Lung (tissue), 16 donors: ENCODE measurements around the gene SENP3. TPM values are rescaled to one million over a fixed set of nuclear protein-coding genes. Genes with fewer than 3 reads are reported as not detected.

Source experiments
- ATAC-seq: fragments of 200-7000 bp; cut with Tn5 transposase; one replicate; pipeline ENCODE4 v1.9.1; 2020; ENCODE audit warnings: moderate number of reproducible peaks; ENCODE audit not compliant: insufficient read depth, low FRiP score
- DNase-seq, 3 donors: peaks; one replicate each; pipeline ENCODE4 v3.0.0-alpha.2; 2013 to 2017
- H3K27ac ChIP-seq, 2 donors: one replicate each; pipeline ENCODE4 v1.5.1; 2013; ENCODE audit warnings: mild to moderate bottlenecking in 2 of 2, moderate library complexity in 2 of 2, control low read depth in 1 of 2, inconsistent platforms in 1 of 2, low read depth in 1 of 2, low read length in 1 of 2
- H3K27me3 ChIP-seq, 3 donors: one replicate each; pipeline ENCODE4 v1.5.1; 2013; ENCODE audit warnings: low read length in 2 of 3; ENCODE audit not compliant: control insufficient read depth in 3 of 3, insufficient read depth in 3 of 3
- H3K36me3 ChIP-seq, 4 donors: one replicate each; pipeline ENCODE4 v1.5.1; 2013; ENCODE audit warnings: low read length in 4 of 4, mild to moderate bottlenecking in 1 of 4, moderate library complexity in 1 of 4; ENCODE audit not compliant: control insufficient read depth in 4 of 4, insufficient read depth in 4 of 4
- H3K4me1 ChIP-seq, 5 donors: one replicate each; pipeline ENCODE4 v1.5.1; 2013; ENCODE audit warnings: low read length in 5 of 5, mild to moderate bottlenecking in 2 of 5, moderate library complexity in 1 of 5; ENCODE audit not compliant: control insufficient read depth in 5 of 5, insufficient read depth in 5 of 5
- H3K4me3 ChIP-seq: one replicate; pipeline ENCODE4 v1.5.1; 2013; ENCODE audit warnings: mild to moderate bottlenecking, control low read depth, moderate library complexity
- H3K9ac ChIP-seq, 2 donors: one replicate each; pipeline ENCODE4 v1.5.1; 2013; ENCODE audit warnings: low read length in 2 of 2, control low read depth in 1 of 2; ENCODE audit not compliant: insufficient read depth in 1 of 2
- H3K9me3 ChIP-seq, 4 donors: one replicate each; pipeline ENCODE4 v1.5.1; 2013; ENCODE audit warnings: low read length in 3 of 4, mild to moderate bottlenecking in 1 of 4, moderate library complexity in 1 of 4; ENCODE audit not compliant: control insufficient read depth in 4 of 4, insufficient read depth in 3 of 4
- WGBS, 2 donors: extraction: QIAGEN DNeasy Blood & Tissue Kit; methylation state at CpG; one replicate each; pipeline ENCODE4 v1.1.7; 2013; 5-methylcytosine and 5-hydroxymethylcytosine counted together
- long read RNA-seq, 5 donors: transcript quantifications; one replicate each; lab custom pipeline, GENCODE V29; 2026
- polyA plus RNA-seq, 2 donors: library from polyadenylated mRNA; stranded (reverse); fragments of 200-250 nt; gene quantifications; one replicate each; pipeline ENCODE4 v1.2.1, GENCODE V29; 2013
- total RNA-seq, 2 donors: library from RNA; depleted of rRNA in 1 of 2; stranded (reverse); fragments of >200 nt in 1 of 2; gene quantifications; one replicate each; pipeline ENCODE4 v1.2.1, GENCODE V29; 2014 to 2021
- TF ChIP-seq, protein P1 (sequence below): IDR thresholded peaks from 2 replicates; pipeline ENCODE4 v1.5.1; 2012; ENCODE audit warnings: mild to moderate bottlenecking; ENCODE audit errors: control extremely low read depth, extremely low read depth
- donor health status: control.
- donor health status: control.
- donor health status: Bipolar disorder and iron deficiency.
- donor health status: healthy.
- donor health status: DM: yes; HTN: yes; CAD: no.

The SENP3 gene
- total RNA-seq = 10 to 100 TPM; 34.0 to 48.3 TPM
- polyA plus RNA-seq = 10 to 100 TPM; 48.9 to 54.4 TPM
- long read RNA-seq, donor 1, transcript SENP3-201 (11 exons, 2,611 nt) = minor isoform, 6 of 114 reads
- long read RNA-seq, donor 1, transcript SENP3-205 (1 exons, 527 nt) = major isoform, 102 of 114 reads
- long read RNA-seq, donor 1, partial matches to known transcripts = 5 of 114 reads
- long read RNA-seq, donor 1, other reads (novel, unspliced or antisense) = 0 of 114 reads
- long read RNA-seq, donor 2, transcript SENP3-205 (1 exons, 527 nt) = major isoform, 45 of 48 reads
- long read RNA-seq, donor 2, partial matches to known transcripts = 0 of 48 reads
- long read RNA-seq, donor 2, other reads (novel, unspliced or antisense) = 0 of 48 reads
- long read RNA-seq, donor 3, transcript SENP3-205 (1 exons, 527 nt) = major isoform, 39 of 47 reads
- long read RNA-seq, donor 3, partial matches to known transcripts = 5 of 47 reads
- long read RNA-seq, donor 3, other reads (novel, unspliced or antisense) = 0 of 47 reads
- long read RNA-seq, donor 4, transcript SENP3-205 (1 exons, 527 nt) = major isoform, 72 of 87 reads
- long read RNA-seq, donor 4, partial matches to known transcripts = 14 of 87 reads
- long read RNA-seq, donor 4, other reads (novel, unspliced or antisense) = 0 of 87 reads
- long read RNA-seq, donor 5, transcript SENP3-201 (11 exons, 2,611 nt) = minor isoform, 5 of 124 reads
- long read RNA-seq, donor 5, transcript SENP3-205 (1 exons, 527 nt) = major isoform, 102 of 124 reads
- long read RNA-seq, donor 5, partial matches to known transcripts = 17 of 124 reads
- long read RNA-seq, donor 5, other reads (novel, unspliced or antisense) = 0 of 124 reads

- H3K27me3 ChIP-seq = no peaks in the 10 kb centered on the region
- WGBS, 2 donors = 0 to 1% methylated on average over 67 to 82 of the region's 82 CpGs
- peaks cover 4 to 27% (median 21%) of the 10 kb centered on the region in 4 donors for H3K36me3 ChIP-seq
- H3K27ac ChIP-seq = peak within 1 kb of the TSS; percentile 95 to 97
- peak within 1 kb of the TSS; percentile 79 for H3K4me3 ChIP-seq
- ATAC-seq (peak; percentile 79), DNase-seq (peak; percentile 92 to 96 (median 94))
- H3K9me3 ChIP-seq = no peaks in the 10 kb centered on the region
- peak within 1 kb of the TSS; percentile 77 to 95 for H3K9ac ChIP-seq
- H3K4me1 ChIP-seq = peaks cover 0 to 50% (median 27%) of the 10 kb centered on the region in 5 donors
- TF ChIP-seq, protein P1, sequence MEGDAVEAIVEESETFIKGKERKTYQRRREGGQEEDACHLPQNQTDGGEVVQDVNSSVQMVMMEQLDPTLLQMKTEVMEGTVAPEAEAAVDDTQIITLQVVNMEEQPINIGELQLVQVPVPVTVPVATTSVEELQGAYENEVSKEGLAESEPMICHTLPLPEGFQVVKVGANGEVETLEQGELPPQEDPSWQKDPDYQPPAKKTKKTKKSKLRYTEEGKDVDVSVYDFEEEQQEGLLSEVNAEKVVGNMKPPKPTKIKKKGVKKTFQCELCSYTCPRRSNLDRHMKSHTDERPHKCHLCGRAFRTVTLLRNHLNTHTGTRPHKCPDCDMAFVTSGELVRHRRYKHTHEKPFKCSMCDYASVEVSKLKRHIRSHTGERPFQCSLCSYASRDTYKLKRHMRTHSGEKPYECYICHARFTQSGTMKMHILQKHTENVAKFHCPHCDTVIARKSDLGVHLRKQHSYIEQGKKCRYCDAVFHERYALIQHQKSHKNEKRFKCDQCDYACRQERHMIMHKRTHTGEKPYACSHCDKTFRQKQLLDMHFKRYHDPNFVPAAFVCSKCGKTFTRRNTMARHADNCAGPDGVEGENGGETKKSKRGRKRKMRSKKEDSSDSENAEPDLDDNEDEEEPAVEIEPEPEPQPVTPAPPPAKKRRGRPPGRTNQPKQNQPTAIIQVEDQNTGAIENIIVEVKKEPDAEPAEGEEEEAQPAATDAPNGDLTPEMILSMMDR = no peak
Measured at GRCh38 chr17:7561589-7562207, at the start of gene SENP3. Gene SENP3 (plus strand): TSS chr17:7561919. CDS start chr17:7563077, 1,158 bp downstream.

DNA sequence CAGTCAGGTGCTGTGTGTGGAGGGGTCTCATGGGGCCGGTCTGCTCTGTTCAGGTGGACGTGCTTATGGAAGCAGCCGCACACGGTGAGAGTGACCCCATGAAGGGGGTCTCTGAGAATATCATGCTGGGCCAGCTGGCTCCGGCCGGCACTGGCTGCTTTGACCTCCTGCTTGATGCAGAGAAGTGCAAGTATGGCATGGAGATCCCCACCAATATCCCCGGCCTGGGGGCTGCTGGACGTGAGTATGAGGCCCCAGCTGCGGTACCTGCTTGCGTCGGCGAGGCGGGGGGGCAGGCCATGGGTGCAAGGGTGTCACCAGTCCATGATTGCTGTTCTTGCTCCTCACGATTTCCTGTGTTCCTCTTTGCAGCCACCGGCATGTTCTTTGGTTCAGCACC is 49.6 kb upstream of the SENP3 start:
- Histone ChIP-seq H3K27ac (no peak overlapping the region), H3K4me3 (no peak overlapping the region), H3K9me3 (no peaks in the 10 kb centered on the region), H3K27me3 (no peaks in the 10 kb centered on the region), H3K36me3 (peaks cover 28 to 58% (median 42%) of the 10 kb centered on the region in 4 donors), H3K9ac (no peak overlapping the region), H3K4me1 (peaks cover 0 to 6% (median 0%) of the 10 kb centered on the region in 5 donors)
- no peak for ATAC-seq
- TF ChIP-seq, protein P1 = no peak
- 93 to 96% methylated on average over 15 of the region's 15 CpGs for WGBS, 2 donors
- DNase-seq = no peak

DNA sequence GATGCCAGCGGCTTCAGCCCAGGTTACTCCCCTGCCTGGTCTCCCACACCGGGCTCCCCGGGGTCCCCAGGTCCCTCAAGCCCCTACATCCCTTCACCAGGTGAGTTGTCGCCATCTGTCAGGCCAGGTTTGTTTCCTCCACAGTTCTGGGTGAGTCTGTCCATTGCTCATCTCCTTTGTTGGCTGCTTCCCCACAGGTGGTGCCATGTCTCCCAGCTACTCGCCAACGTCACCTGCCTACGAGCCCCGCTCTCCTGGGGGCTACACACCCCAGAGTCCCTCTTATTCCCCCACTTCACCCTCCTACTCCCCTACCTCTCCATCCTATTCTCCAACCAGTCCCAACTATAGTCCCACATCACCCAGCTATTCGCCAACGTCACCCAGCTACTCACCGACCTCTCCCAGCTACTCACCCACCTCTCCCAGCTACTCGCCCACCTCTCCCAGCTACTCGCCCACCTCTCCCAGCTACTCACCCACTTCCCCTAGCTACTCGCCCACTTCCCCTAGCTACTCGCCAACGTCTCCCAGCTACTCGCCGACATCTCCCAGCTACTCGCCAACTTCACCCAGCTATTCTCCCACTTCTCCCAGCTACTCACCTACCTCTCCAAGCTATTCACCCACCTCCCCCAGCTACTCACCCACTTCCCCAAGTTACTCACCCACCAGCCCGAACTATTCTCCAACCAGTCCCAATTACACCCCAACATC is 48.7 kb upstream of the SENP3 start:
- ATAC-seq = no peak
- TF ChIP-seq, protein P1 = no peak
- Histone ChIP-seq H3K4me3 (no peak overlapping the region), H3K9me3 (no peaks in the 10 kb centered on the region), H3K36me3 (peaks cover 26 to 55% (median 38%) of the 10 kb centered on the region in 4 donors), H3K4me1 (peaks cover 0 to 6% (median 0%) of the 10 kb centered on the region in 5 donors), H3K27me3 (no peaks in the 10 kb centered on the region), H3K9ac (no peak overlapping the region), H3K27ac (no peak overlapping the region)
- 79 to 88% methylated on average over 20 of the region's 20 CpGs for WGBS, 2 donors
- no peak for DNase-seq
